B cell (primary cell): ENCODE measurements around the gene ZBTB4. TPM values are rescaled to one million over a fixed set of nuclear protein-coding genes. Genes with fewer than 3 reads are reported as not detected.

Experiments
- ATAC-seq: fragments of 200-7000 bp; cut with Tn5 transposase; one replicate; pipeline ENCODE4 v1.10.0; 2021; ENCODE audit warnings: low read depth, mild to moderate bottlenecking, moderate number of reproducible peaks, moderate library complexity
- CTCF ChIA-PET: fragments of 350-600 bp; sonication (Branson Sonifier 250); formaldehyde crosslinking; loops from one replicate; lab custom pipeline; 2021; ENCODE audit warnings: antibody characterized with exemption, inconsistent platforms; lab: Charles Lee
- POLR2A ChIA-PET: fragments of 350-600 bp; sonication (Branson Sonifier 250); formaldehyde crosslinking; loops from one replicate; lab custom pipeline; 2021; ENCODE audit warnings: antibody characterized with exemption; lab: Charles Lee
- DNase-seq: peaks from one replicate; pipeline ENCODE4 v3.0.0; 2013
- H2AFZ ChIP-seq: 2 replicates; pipeline ENCODE4 v1.6.1; 2012; ENCODE audit warnings: mild to moderate bottlenecking, low read depth, low read length; ENCODE audit not compliant: insufficient read depth, poor library complexity, severe bottlenecking
- H3K27ac ChIP-seq, 2 donors: 1 replicate in 1 of 2; 2 replicates in 1 of 2; pipeline ENCODE4 v1.5.1; 2012 to 2013; ENCODE audit warnings: low read length in 2 of 2, mild to moderate bottlenecking in 2 of 2, moderate library complexity in 1 of 2
- H3K27me3 ChIP-seq, 4 experiments: fragments of 200-600 bp in 1 of 4; sonication (generic) in 1 of 4; replicated peaks in 1 of 4; 1 replicate in 2 of 4; 2 replicates in 2 of 4; pipeline versions ENCODE4 v1.6.1 to v1.7.0; 2013 to 2016; ENCODE audit warnings: low read length in 3 of 4, mild to moderate bottlenecking in 2 of 4, mixed read lengths in 1 of 4, moderate library complexity in 1 of 4; ENCODE audit not compliant: insufficient read depth in 4 of 4, control insufficient read depth in 3 of 4; ENCODE audit errors: control extremely low read depth in 1 of 4
- H3K36me3 ChIP-seq, 2 experiments: replicated peaks in 1 of 2; 1 replicate in 1 of 2; 2 replicates in 1 of 2; pipeline versions ENCODE4 v1.6.1 to v1.7.1; 2013; ENCODE audit warnings: low read length in 1 of 2; ENCODE audit not compliant: insufficient read depth in 2 of 2, control insufficient read depth in 1 of 2; ENCODE audit errors: control extremely low read depth in 1 of 2, extremely low read depth in 1 of 2
- H3K4me1 ChIP-seq, 2 donors: fragments of 200-600 bp in 1 of 2; sonication (generic) in 1 of 2; 1 replicate in 1 of 2; 2 replicates in 1 of 2; pipeline versions ENCODE4 v1.5.1 to v1.6.1; 2013 to 2017; ENCODE audit warnings: low read length in 2 of 2; ENCODE audit not compliant: control insufficient read depth in 2 of 2, insufficient read depth in 2 of 2
- H3K4me2 ChIP-seq: replicated peaks from 2 replicates; pipeline ENCODE3; 2012; ENCODE audit warnings: mild to moderate bottlenecking, low read depth, low read length; ENCODE audit not compliant: poor library complexity, severe bottlenecking
- H3K4me3 ChIP-seq, 5 experiments: fragments of 200-600 bp in 1 of 5; sonication (generic) in 1 of 5; 1 replicate in 3 of 5; 2 replicates in 2 of 5; pipeline versions ENCODE4 v1.5.1 to v1.7.0; 2011 to 2016; ENCODE audit warnings: low read length in 4 of 5, mild to moderate bottlenecking in 4 of 5, low read depth in 2 of 5, control low read depth in 1 of 5, moderate library complexity in 1 of 5; ENCODE audit not compliant: insufficient read depth in 1 of 5; ENCODE audit errors: control extremely low read depth in 1 of 5, extremely low read depth in 1 of 5
- H3K79me2 ChIP-seq: fragments of 200-600 bp; sonication (generic); one replicate; pipeline ENCODE4 v1.6.0; 2016; ENCODE audit warnings: low read length; ENCODE audit not compliant: control insufficient read depth, insufficient read depth
- H3K9ac ChIP-seq: fragments of 200-600 bp; sonication (generic); 2 replicates; pipeline ENCODE4 v1.6.1; 2017; ENCODE audit warnings: mild to moderate bottlenecking, low read length, moderate library complexity
- H3K9me3 ChIP-seq, 3 donors: one replicate each; pipeline versions ENCODE4 v1.6.1 to v1.7.1; 2013; ENCODE audit warnings: low read length in 2 of 3; ENCODE audit not compliant: control insufficient read depth in 2 of 3, insufficient read depth in 1 of 3; ENCODE audit errors: control extremely low read depth in 1 of 3
- H4K20me1 ChIP-seq: 2 replicates; pipeline ENCODE4 v1.6.0; 2012; ENCODE audit warnings: mild to moderate bottlenecking, low read length; ENCODE audit not compliant: insufficient read depth, control insufficient read depth, poor library complexity, severe bottlenecking
- H3K27ac Mint-ChIP-seq: one replicate; pipeline ENCODE4 v1.8.0; 2021; ENCODE audit warnings: mixed read lengths
- H3K27me3 Mint-ChIP-seq: one replicate; pipeline ENCODE4 v1.8.0; 2021; ENCODE audit warnings: mixed read lengths
- H3K4me1 Mint-ChIP-seq: one replicate; pipeline ENCODE4 v1.8.0; 2021; ENCODE audit warnings: mixed read lengths
- H3K4me3 Mint-ChIP-seq: one replicate; pipeline ENCODE4 v1.8.0; 2021; ENCODE audit warnings: mixed read lengths
- H3K9me3 Mint-ChIP-seq: one replicate; pipeline ENCODE4 v1.8.0; 2022; ENCODE audit warnings: mixed read lengths; ENCODE audit not compliant: insufficient read depth
- CTCF ChIP-seq: fragments of 200-600 bp; IDR thresholded peaks from one replicate; pipeline ENCODE4 v1.8.0; 2022; ENCODE audit warnings: antibody characterized with exemption, mild to moderate bottlenecking
- EZH2 ChIP-seq: IDR thresholded peaks from 2 replicates; pipeline ENCODE4 v1.6.1; 2012; ENCODE audit warnings: borderline replicate concordance, low read depth, mild to moderate bottlenecking, moderate library complexity, low read length; ENCODE audit not compliant: insufficient read depth, poor library complexity, severe bottlenecking
- WGBS: methylation state at CpG from one replicate; pipeline ENCODE4 v1.1.5; 2013; ENCODE audit warnings: missing lambda C conversion rate; ENCODE audit not compliant: insufficient coverage; 5-methylcytosine and 5-hydroxymethylcytosine counted together
- intact Hi-C: fragments of 100-400 bp; cut with micrococcal nuclease; formaldehyde crosslinking; loops from one replicate; pipeline ENCODE4 v1.10.0; 2022
- polyA plus RNA-seq: library from polyadenylated mRNA; depleted of rRNA; stranded (reverse); fragments of >200 nt; gene quantifications from 2 replicates; pipeline ENCODE4 v1.2.3, GENCODE V29; 2012
- total RNA-seq, 2 donors: library from RNA; stranded (reverse); fragments of 120-200 nt in 1 of 2; gene quantifications; 1 replicate in 1 of 2; 2 replicates in 1 of 2; pipeline versions ENCODE4 v1.2.3 to v1.2.4, GENCODE V29; 2013 to 2022

Gene ZBTB4
- total and polyA plus RNA-seq, 2 donors (not counting 1 experiment from before 2014, with no cell fraction given) = 19.2 to 62.4 TPM

GRCh38 chr17:7444682-7445618, 34.5 kb downstream of the ZBTB4 start, which contains the start of gene CHRNB1:
TSS of gene CHRNB1 (plus strand) at chr17:7445061. CDS start at chr17:7445128, 67 bp downstream.
- H3K27me3 ChIP-seq = peaks cover 0 to 78% (median 51%) of the 10 kb centered on the region in 4 experiments
- no peaks in the 10 kb centered on the region for H3K9me3 Mint-ChIP-seq
- peaks cover 33 to 40% of the 10 kb centered on the region in 2 donors for H3K4me1 ChIP-seq
- peaks cover 9% of the 10 kb centered on the region for H4K20me1 ChIP-seq
- no peaks in the 10 kb centered on the region for H3K36me3 ChIP-seq
- H3K9me3 ChIP-seq = peaks cover 0 to 26% (median 0%) of the 10 kb centered on the region in 3 donors
- peaks cover 29% of the 10 kb centered on the region for H3K4me1 Mint-ChIP-seq
- DNase-seq (peak; percentile 58), ATAC-seq (peak; percentile 46)
- TF ChIP-seq EZH2 (peak; percentile 62), CTCF (no peak)
- peak within 1 kb of the TSS in 4 of 5 experiments; percentile 31 to 53 (median 42) for H3K4me3 ChIP-seq
- no peaks in the 10 kb centered on the region for H3K79me2 ChIP-seq
- H3K4me2 ChIP-seq = peak within 1 kb of the TSS; percentile 87
- H3K9ac ChIP-seq = peak within 1 kb of the TSS; percentile 53
- peak within 1 kb of the TSS; percentile 84 for H3K4me3 Mint-ChIP-seq
- ChIA-PET POLR2A (interaction anchor here (0.6 to 2.0 kb wide), 6 partner anchors 10 to 365 kb away, joined by 3 to 8 read pairs (median 4); partner anchors contain the start of gene CLEC10A), CTCF (interaction anchor here (0.6 to 3.8 kb wide), 11 partner anchors 9 to 149 kb away, joined by 3 to 17 read pairs (median 4); partner anchors contain the start of genes SENP3 and TMEM102)
- H3K27ac Mint-ChIP-seq = peak within 1 kb of the TSS; percentile 15
- 2% methylated on average over 51 of the region's 51 CpGs for WGBS
- H3K27me3 Mint-ChIP-seq = peaks cover 71% of the 10 kb centered on the region
- peak within 1 kb of the TSS; percentile 47 for H2AFZ ChIP-seq
- intact Hi-C loops = no loop called here
- no peak within 1 kb of the TSS for H3K27ac ChIP-seq
